Measurements from ENCODE around the gene FKBP8.

Gene FKBP8

GRCh38 chr19:18488403-18488723 is 55.0 kb downstream of the FKBP8 start:
- TF ChIP-seq CTCF (IDR thresholded peaks at IDR 0.05; ENCODE audit: low read depth, low read length, missing control alignments), result peak; percentile 46
- DNase-seq (ENCODE audit: low read depth), result no peak
- no peak overlapping the region for H3K4me3 ChIP-seq (ENCODE audit: low read depth, low read length)
- in situ Hi-C loops (cut with HindIII; ENCODE audit: low sequenced_read_pairs), result loop anchor here (25.0 kb wide), 1 partner anchor 374 kb away; no protein-coding TSS in a partner anchor

GRCh38 chr19:18487576-18488402 is 55.6 kb downstream of the FKBP8 start:
- TF ChIP-seq CTCF (IDR thresholded peaks at IDR 0.05; ENCODE audit: low read depth, low read length, missing control alignments), result no peak
- in situ Hi-C loops (cut with HindIII; ENCODE audit: low sequenced_read_pairs), result loop anchor here (25.0 kb wide), 1 partner anchor 375 kb away; no protein-coding TSS in a partner anchor
- H3K4me3 ChIP-seq (ENCODE audit: low read depth, low read length), result no peak overlapping the region
- DNase-seq (ENCODE audit: low read depth), result no peak

GRCh38 chr19:18486746-18487145 is 56.6 kb downstream of the FKBP8 start:
- DNase-seq (ENCODE audit: low read depth), result no peak
- in situ Hi-C loops (cut with HindIII; ENCODE audit: low sequenced_read_pairs), result loop anchor here (25.0 kb wide), 1 partner anchor 376 kb away; no protein-coding TSS in a partner anchor
- TF ChIP-seq CTCF (IDR thresholded peaks at IDR 0.05; ENCODE audit: low read depth, low read length, missing control alignments), result no peak
- no peak overlapping the region for H3K4me3 ChIP-seq (ENCODE audit: low read depth, low read length)

- DNase-seq (ENCODE audit: low read depth), result no peak
- no peak overlapping the region for H3K4me3 ChIP-seq (ENCODE audit: low read depth, low read length)
- in situ Hi-C loops (cut with HindIII; ENCODE audit: low sequenced_read_pairs), result loop anchor here (25.0 kb wide), 1 partner anchor 377 kb away; no protein-coding TSS in a partner anchor
- TF ChIP-seq CTCF (IDR thresholded peaks at IDR 0.05; ENCODE audit: low read depth, low read length, missing control alignments), result no peak
These were observed 58.4 kb downstream of the FKBP8 start for GRCh38 chr19:18484992-18485391.

GRCh38 chr19:18483119-18483890 is 60.1 kb downstream of the FKBP8 start:
- TF ChIP-seq CTCF (IDR thresholded peaks at IDR 0.05; ENCODE audit: low read depth, low read length, missing control alignments), result no peak
- in situ Hi-C loops (cut with HindIII; ENCODE audit: low sequenced_read_pairs), result loop anchor here (25.0 kb wide), 1 partner anchor 379 kb away; no protein-coding TSS in a partner anchor
- no peak for DNase-seq (ENCODE audit: low read depth)
- H3K4me3 ChIP-seq (ENCODE audit: low read depth, low read length), result no peak overlapping the region

Data from astrocyte of the cerebellum (primary cell).